ENCODE data around the gene LMAN1L.

Gene LMAN1L

GRCh38 chr15:74845581-74845980, 32.9 kb downstream of the LMAN1L start:
- no peaks in the 10 kb centered on the region for H3K27me3 ChIP-seq (ENCODE audit: control insufficient read depth, insufficient read depth, low read length)
- no peak overlapping the region for H3K4me3 ChIP-seq (ENCODE audit: low read length)
- H3K9ac ChIP-seq (ENCODE audit: low read length), result no peak overlapping the region
- peaks cover 11% of the 10 kb centered on the region for H3K36me3 ChIP-seq (ENCODE audit: control insufficient read depth, low read depth, low read length)
- no peaks in the 10 kb centered on the region for H3K9me3 ChIP-seq (ENCODE audit: control insufficient read depth, low read depth, low read length)
- H3K27ac ChIP-seq (ENCODE audit: low read length), result no peak overlapping the region
- H3K4me1 ChIP-seq (ENCODE audit: control insufficient read depth, low read depth, low read length), result peaks cover 12% of the 10 kb centered on the region

GRCh38 chr15:74847432-74847831, 34.8 kb downstream of the LMAN1L start:
- peaks cover 5% of the 10 kb centered on the region for H3K4me1 ChIP-seq (ENCODE audit: control insufficient read depth, low read depth, low read length)
- peaks cover 28% of the 10 kb centered on the region for H3K36me3 ChIP-seq (ENCODE audit: control insufficient read depth, low read depth, low read length)
- H3K9me3 ChIP-seq (ENCODE audit: control insufficient read depth, low read depth, low read length), result no peaks in the 10 kb centered on the region
- no peaks in the 10 kb centered on the region for H3K27me3 ChIP-seq (ENCODE audit: control insufficient read depth, insufficient read depth, low read length)
- H3K9ac ChIP-seq (ENCODE audit: low read length), result no peak overlapping the region
- no peak overlapping the region for H3K27ac ChIP-seq (ENCODE audit: low read length)
- no peak overlapping the region for H3K4me3 ChIP-seq (ENCODE audit: low read length)

- Histone ChIP-seq H3K27me3 (ENCODE audit: control insufficient read depth, insufficient read depth, low read length) (no peaks in the 10 kb centered on the region), H3K36me3 (ENCODE audit: control insufficient read depth, low read depth, low read length) (peaks cover 34% of the 10 kb centered on the region), H3K9ac (ENCODE audit: low read length) (no peak overlapping the region)
Observed at GRCh38 chr15:74850393-74850792, 37.8 kb downstream of the LMAN1L start.

GRCh38 chr15:74851960-74852359, 39.3 kb downstream of the LMAN1L start:
- Histone ChIP-seq H3K9me3 (ENCODE audit: control insufficient read depth, low read depth, low read length) (no peaks in the 10 kb centered on the region), H3K4me3 (ENCODE audit: low read length) (no peak overlapping the region), H3K36me3 (ENCODE audit: control insufficient read depth, low read depth, low read length) (peaks cover 34% of the 10 kb centered on the region), H3K4me1 (ENCODE audit: control insufficient read depth, low read depth, low read length) (no peaks in the 10 kb centered on the region), H3K9ac (ENCODE audit: low read length) (no peak overlapping the region), H3K27ac (ENCODE audit: low read length) (no peak overlapping the region), H3K27me3 (ENCODE audit: control insufficient read depth, insufficient read depth, low read length) (no peaks in the 10 kb centered on the region)

More at GRCh38 chr15:74850393-74850792, 37.8 kb downstream of the LMAN1L start:
- no peaks in the 10 kb centered on the region for H3K4me1 ChIP-seq (ENCODE audit: control insufficient read depth, low read depth, low read length)
- no peak overlapping the region for H3K27ac ChIP-seq (ENCODE audit: low read length)
- H3K4me3 ChIP-seq (ENCODE audit: low read length), result no peak overlapping the region
- H3K9me3 ChIP-seq (ENCODE audit: control insufficient read depth, low read depth, low read length), result no peaks in the 10 kb centered on the region

DNA sequence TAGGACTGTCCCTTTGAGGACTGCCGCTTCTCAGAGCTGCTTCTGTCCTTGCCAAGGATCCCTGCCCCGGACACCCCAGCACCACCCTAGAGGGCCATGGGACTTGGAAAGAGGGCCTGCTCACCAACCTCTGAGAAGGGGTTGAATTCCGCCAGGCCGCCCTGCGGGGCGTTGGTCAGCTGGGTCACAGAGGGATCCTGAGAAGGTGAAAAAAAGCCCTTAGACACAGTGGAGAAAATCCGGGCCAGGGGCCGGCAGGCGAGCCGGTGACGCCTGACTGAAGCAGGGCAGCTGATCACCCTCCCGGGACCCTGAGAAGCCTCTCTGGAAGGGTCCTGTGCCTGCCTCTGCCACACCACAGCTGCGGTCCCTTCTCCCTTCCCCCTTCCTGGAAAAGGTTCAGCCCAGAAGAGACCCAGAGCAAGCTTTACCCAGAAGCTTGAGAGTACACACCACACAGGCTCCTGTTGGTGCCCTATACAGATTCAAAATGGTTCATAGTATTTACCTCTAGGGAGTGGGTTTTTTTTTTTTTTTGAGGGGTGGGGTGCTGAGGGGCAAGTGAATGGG, 41.9 kb downstream of the LMAN1L start:
- no peak overlapping the region for H3K4me3 ChIP-seq (ENCODE audit: low read length)
- H3K4me1 ChIP-seq (ENCODE audit: control insufficient read depth, low read depth, low read length), result no peaks in the 10 kb centered on the region
- no peak overlapping the region for H3K9ac ChIP-seq (ENCODE audit: low read length)
- peaks cover 27% of the 10 kb centered on the region for H3K36me3 ChIP-seq (ENCODE audit: control insufficient read depth, low read depth, low read length)
- H3K27ac ChIP-seq (ENCODE audit: low read length), result no peak overlapping the region
- H3K27me3 ChIP-seq (ENCODE audit: control insufficient read depth, insufficient read depth, low read length), result no peaks in the 10 kb centered on the region
- no peaks in the 10 kb centered on the region for H3K9me3 ChIP-seq (ENCODE audit: control insufficient read depth, low read depth, low read length)

DNA sequence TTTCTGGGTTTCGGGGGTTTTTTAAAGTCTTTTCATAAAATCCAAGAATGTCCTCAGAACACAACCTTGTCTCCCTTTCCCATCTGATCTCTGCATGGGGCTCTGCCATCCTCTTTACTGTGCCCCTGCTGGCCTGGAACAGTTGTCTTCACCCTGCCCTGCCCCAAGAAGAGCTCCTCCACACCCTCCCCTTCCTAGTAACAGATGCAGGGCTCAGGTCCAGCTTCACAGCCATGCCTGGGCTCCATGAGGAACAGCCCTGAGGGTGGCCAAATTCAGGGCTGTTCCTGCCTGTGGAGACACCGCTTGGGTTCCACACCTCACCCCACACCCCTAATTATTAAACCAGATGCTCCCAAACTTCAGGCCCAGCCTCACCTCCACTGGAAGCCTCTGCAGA, 43.2 kb downstream of the LMAN1L start:
- Histone ChIP-seq H3K4me3 (ENCODE audit: low read length) (no peak overlapping the region), H3K9ac (ENCODE audit: low read length) (no peak overlapping the region), H3K27ac (ENCODE audit: low read length) (no peak overlapping the region), H3K4me1 (ENCODE audit: control insufficient read depth, low read depth, low read length) (no peaks in the 10 kb centered on the region), H3K27me3 (ENCODE audit: control insufficient read depth, insufficient read depth, low read length) (no peaks in the 10 kb centered on the region), H3K9me3 (ENCODE audit: control insufficient read depth, low read depth, low read length) (no peaks in the 10 kb centered on the region), H3K36me3 (ENCODE audit: control insufficient read depth, low read depth, low read length) (peaks cover 26% of the 10 kb centered on the region)

DNA sequence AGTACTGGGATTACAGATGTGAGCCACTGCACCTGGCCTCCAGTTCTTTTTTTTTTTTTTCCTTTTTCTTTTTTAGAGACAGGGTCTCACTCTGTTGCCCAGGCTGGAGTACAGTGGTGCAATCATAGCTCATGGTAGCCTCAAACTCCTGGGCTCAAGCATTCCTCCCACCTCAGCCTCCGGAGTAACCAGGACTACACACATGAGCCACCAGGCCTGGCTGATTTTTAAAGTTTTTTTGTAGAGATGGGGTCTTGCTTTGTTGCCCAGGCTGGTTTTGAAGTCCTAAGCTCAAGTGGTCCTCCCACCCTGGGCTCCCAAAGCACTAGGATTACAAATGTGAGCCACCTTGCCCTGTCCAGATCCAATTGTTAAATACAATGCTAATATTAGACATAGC, 43.9 kb downstream of the LMAN1L start:
- no peaks in the 10 kb centered on the region for H3K27me3 ChIP-seq (ENCODE audit: control insufficient read depth, insufficient read depth, low read length)
- H3K9ac ChIP-seq (ENCODE audit: low read length), result no peak overlapping the region
- peaks cover 20% of the 10 kb centered on the region for H3K36me3 ChIP-seq (ENCODE audit: control insufficient read depth, low read depth, low read length)
- no peak overlapping the region for H3K4me3 ChIP-seq (ENCODE audit: low read length)
- H3K9me3 ChIP-seq (ENCODE audit: control insufficient read depth, low read depth, low read length), result no peaks in the 10 kb centered on the region
- H3K27ac ChIP-seq (ENCODE audit: low read length), result no peak overlapping the region
- no peaks in the 10 kb centered on the region for H3K4me1 ChIP-seq (ENCODE audit: control insufficient read depth, low read depth, low read length)

DNA sequence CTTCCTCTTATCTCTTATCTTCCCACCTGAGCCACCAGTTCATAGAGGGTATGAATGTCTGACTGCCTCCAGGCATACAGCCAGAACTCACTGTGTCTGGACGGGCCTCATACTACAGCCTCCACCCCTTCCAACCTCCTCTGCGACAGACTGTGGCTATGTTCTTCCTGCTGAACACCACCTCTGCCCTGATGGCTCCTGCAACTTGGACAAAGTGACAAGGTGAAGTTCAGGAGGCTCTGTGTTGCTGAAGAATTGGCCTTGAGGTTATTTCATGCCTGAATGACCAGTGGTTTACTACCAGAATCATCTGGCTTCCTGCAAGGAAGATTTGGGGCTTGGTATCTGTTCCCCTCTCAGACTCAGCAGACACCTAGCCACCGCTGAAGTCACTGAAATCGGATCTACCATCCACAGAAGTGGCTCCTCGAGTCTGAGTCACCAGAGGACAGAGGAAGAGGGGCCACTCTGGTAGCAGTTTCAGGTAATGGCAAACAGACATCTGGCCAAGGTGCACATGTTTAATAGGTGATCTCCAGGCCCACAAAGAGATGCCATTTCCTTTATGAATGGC, 44.5 kb downstream of the LMAN1L start:
- Histone ChIP-seq H3K4me1 (ENCODE audit: control insufficient read depth, low read depth, low read length) (no peaks in the 10 kb centered on the region), H3K27me3 (ENCODE audit: control insufficient read depth, insufficient read depth, low read length) (no peaks in the 10 kb centered on the region), H3K9ac (ENCODE audit: low read length) (no peak overlapping the region), H3K27ac (ENCODE audit: low read length) (no peak overlapping the region), H3K4me3 (ENCODE audit: low read length) (no peak overlapping the region), H3K36me3 (ENCODE audit: control insufficient read depth, low read depth, low read length) (peaks cover 13% of the 10 kb centered on the region), H3K9me3 (ENCODE audit: control insufficient read depth, low read depth, low read length) (no peaks in the 10 kb centered on the region)

DNA sequence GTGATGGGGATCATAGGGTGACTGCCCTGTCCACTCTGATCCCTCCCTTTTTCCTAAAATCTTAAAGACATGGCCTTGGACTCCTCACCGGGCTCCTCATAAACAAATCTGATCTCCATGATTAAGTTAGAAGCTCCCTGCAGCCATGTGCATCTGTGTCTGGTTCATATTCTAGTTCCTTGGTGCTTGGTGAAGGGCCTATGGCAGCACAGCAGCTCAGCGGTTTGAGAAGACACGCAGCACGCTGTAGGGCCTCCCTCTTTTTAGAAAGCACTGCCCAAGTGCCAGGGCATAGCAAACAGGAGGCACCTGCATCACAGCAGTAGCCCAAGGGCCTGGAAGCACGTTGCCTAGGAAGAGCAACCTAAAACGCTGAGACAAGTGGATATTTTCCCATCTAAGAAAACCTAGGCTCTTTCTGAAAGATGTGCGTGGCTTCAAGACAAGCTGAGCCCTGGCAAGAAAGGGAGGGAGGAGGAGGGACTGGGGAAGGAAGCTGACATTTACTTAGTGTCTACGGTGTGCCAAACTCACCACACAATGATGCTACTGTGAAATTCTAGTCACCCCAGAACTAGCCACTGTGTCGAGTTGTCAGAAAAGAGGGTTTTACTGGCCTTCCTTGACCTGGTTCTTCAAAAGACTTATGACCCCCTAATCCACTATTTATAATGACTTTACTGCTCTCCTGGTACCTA, 45.2 kb downstream of the LMAN1L start:
- Histone ChIP-seq H3K4me3 (ENCODE audit: low read length) (no peak overlapping the region), H3K36me3 (ENCODE audit: control insufficient read depth, low read depth, low read length) (peaks cover 7% of the 10 kb centered on the region), H3K27me3 (ENCODE audit: control insufficient read depth, insufficient read depth, low read length) (no peaks in the 10 kb centered on the region), H3K9ac (ENCODE audit: low read length) (no peak overlapping the region), H3K9me3 (ENCODE audit: control insufficient read depth, low read depth, low read length) (no peaks in the 10 kb centered on the region), H3K4me1 (ENCODE audit: control insufficient read depth, low read depth, low read length) (no peaks in the 10 kb centered on the region), H3K27ac (ENCODE audit: low read length) (no peak overlapping the region)

- Histone ChIP-seq H3K4me1 (ENCODE audit: control insufficient read depth, low read depth, low read length) (no peaks in the 10 kb centered on the region), H3K4me3 (ENCODE audit: low read length) (no peak overlapping the region), H3K27ac (ENCODE audit: low read length) (no peak overlapping the region), H3K36me3 (ENCODE audit: control insufficient read depth, low read depth, low read length) (peaks cover 1% of the 10 kb centered on the region), H3K27me3 (ENCODE audit: control insufficient read depth, insufficient read depth, low read length) (no peaks in the 10 kb centered on the region), H3K9ac (ENCODE audit: low read length) (no peak overlapping the region), H3K9me3 (ENCODE audit: control insufficient read depth, low read depth, low read length) (no peaks in the 10 kb centered on the region)
Observed at GRCh38 chr15:74858369-74858740, 45.7 kb downstream of the LMAN1L start.

DNA sequence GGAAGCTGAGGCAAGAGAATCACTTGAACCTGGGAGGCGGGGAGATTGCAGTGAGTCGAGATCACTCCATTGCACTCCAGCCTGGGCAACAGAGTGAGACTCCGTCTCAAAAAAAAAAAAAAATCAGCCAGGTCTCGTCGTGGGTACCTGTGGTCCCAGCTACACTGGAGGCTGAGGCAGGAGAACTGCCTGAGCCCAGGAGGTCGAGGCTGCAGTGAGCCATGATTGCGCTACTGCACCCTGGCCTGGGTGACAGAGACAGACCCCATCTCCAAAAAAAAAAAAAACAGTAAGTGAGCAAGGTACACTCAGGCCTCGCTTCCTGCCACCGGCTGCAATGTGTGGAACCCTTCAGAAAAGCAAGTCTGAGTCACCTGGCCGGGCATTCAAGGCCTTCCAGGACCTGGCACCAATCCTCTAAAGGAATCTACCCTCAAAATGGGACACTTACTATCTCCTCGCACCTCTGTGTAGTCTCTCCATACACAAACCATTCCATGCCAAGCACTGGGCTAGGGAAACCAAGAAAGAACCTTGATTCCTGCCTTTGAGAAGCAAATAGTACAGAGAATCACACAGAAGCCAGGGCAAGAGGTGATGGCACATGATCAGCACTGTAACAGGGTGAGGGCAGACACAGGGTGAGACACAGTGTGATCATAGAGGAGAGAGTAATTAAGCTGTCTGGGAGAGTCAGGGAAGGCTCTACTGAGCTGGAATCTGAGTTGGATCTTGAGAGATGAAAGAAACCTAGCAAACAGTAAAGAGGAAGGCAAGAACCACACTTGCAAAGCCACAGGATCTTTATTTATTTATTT, 50.8 kb downstream of the LMAN1L start:
- Histone ChIP-seq H3K27me3 (ENCODE audit: control insufficient read depth, insufficient read depth, low read length) (no peaks in the 10 kb centered on the region), H3K36me3 (ENCODE audit: control insufficient read depth, low read depth, low read length) (no peaks in the 10 kb centered on the region), H3K4me1 (ENCODE audit: control insufficient read depth, low read depth, low read length) (no peaks in the 10 kb centered on the region), H3K4me3 (ENCODE audit: low read length) (no peak overlapping the region), H3K9ac (ENCODE audit: low read length) (no peak overlapping the region), H3K27ac (ENCODE audit: low read length) (no peak overlapping the region), H3K9me3 (ENCODE audit: control insufficient read depth, low read depth, low read length) (no peaks in the 10 kb centered on the region)
